COR-L47 (cell line): Measurements from ENCODE around the gene MAST4.
"Not testable (repeated sequence)": the region's sequence is repeated elsewhere in the genome, so short reads cannot be mapped to it uniquely, and the experiment has no call there.

ENCODE experiments used
- DNase-seq: peaks from one replicate; lab custom pipeline; 2025; lab: John Stamatoyannopoulos, UW

The MAST4 gene

DNA sequence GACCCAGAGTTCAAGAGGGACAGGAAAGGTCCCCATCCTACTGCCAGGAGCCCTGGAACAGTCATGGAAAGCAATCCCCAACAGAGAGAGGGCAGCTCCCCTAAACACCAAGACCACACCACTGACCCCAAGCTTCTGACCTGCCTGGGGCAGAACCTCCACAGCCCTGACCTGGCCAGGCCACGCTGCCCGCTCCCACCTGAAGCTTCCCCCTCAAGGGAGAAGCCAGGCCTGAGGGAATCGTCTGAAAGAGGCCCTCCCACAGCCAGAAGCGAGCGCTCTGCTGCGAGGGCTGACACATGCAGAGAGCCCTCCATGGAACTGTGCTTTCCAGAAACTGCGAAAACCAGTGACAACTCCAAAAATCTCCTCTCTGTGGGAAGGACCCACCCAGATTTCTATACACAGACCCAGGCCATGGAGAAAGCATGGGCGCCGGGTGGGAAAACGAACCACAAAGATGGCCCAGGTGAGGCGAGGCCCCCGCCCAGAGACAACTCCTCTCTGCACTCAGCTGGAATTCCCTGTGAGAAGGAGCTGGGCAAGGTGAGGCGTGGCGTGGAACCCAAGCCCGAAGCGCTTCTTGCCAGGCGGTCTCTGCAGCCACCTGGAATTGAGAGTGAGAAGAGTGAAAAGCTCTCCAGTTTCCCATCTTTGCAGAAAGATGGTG lies 568.8 kb downstream of the MAST4 start:
- DNase-seq: no peak

- no peak for DNase-seq
Observed at GRCh38 chr5:67165526-67166459, 569.6 kb downstream of the MAST4 start.

DNA sequence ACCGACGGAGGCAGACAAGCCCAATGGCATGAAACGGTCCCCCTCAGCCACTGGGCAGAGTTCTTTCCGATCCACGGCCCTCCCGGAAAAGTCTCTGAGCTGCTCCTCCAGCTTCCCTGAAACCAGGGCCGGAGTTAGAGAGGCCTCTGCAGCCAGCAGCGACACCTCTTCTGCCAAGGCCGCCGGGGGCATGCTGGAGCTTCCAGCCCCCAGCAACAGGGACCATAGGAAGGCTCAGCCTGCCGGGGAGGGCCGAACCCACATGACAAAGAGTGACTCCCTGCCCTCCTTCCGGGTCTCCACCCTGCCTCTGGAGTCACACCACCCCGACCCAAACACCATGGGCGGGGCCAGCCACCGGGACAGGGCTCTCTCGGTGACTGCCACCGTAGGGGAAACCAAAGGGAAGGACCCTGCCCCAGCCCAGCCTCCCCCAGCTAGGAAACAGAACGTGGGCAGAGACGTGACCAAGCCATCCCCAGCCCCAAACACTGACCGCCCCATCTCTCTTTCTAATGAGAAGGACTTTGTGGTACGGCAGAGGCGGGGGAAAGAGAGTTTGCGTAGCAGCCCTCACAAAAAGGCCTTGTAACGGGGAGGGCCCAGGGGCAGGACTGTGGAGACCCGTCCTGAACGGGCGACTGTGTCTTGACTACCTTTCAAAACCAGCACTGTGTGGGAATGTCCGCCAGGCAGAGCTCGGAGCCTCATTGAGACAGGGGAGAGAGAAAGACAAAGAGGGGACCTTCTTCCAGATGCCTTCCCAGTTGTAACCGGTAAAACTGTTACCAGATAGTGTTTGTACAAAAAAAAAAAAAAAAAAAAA lies 570.5 kb downstream of the MAST4 start:
- DNase-seq: no peak

DNA sequence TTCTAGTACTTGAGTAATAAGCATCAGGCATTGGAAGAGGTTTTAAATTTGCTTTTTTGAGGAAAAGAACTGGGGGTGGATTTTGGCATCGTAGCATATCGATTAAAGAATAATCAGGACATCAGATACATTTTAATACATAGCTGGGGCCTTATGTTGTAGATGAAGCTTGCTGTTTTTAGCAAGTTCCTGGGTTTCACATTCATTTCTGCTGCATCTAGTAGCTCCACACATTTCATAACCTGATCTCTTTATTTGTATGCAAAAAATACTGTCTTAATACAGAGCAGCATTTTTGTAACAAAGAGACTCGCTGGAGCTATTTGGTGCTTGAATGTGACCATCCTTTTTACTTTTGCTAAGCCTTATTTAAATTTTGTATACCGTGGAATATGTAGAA lies 571.9 kb downstream of the MAST4 start:
- DNase-seq: no peak

DNA sequence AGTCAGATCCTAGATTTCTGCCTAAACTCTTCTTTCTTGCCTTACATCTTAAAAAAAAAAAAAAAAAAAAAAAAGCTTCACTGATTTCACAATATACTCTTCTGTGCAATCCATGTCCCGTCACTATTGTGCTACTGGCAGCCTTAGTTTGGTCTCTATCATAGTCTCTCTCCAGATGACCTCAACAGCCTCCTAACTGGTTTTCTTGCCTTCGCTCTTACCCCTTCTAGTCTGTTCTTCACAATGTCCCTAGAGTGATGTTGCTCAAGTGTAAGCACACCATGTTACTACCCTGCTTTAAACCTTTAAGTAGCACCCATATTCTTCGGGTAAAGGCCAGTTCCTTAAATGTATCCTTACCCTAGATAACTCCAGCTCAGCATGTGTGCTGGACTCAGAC lies 574.6 kb downstream of the MAST4 start:
- no peak for DNase-seq

DNA sequence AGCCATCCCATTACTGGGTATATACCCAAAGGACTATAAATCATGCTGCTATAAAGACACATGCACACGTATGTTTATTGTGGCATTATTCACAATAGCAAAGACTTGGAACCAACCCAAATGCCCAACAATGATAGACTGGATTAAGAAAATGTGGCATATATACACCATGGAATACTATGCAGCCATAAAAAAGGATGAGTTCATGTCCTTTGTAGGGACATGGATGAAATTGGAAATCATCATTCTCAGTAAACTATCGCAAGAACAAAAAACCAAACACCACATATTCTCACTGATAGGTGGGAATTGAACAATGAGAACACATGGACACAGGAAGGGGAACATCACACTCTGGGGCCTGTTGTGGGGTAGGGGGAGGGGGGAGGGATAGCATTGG lies 577.2 kb downstream of the MAST4 start:
- not testable (repeated sequence) for DNase-seq

GRCh38 chr5:67173959-67174358 lies 577.8 kb downstream of the MAST4 start:
- DNase-seq: no peak

DNA sequence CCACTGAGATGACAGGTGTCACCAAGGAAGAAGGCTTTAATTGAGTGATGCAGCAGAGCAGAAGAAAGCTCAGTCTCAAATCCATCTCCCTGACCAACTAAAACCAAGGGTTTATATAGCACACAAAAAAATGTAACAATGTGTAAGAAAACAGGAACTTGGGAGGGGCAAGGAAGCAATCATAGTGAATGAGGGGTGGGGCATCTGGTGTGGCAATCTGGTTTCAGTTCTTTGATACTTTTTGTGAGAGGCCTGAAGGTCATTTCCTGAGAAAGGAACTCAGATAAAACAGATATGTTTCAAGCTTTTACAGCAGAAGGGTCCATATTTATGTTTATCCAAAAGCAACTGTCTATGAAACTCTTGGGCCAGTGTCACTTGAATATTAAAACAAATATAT lies 580.7 kb downstream of the MAST4 start:
- no peak for DNase-seq

GRCh38 chr5:67178085-67178484 lies 581.9 kb downstream of the MAST4 start:
- DNase-seq: no peak

- DNase-seq: no peak
Observed at GRCh38 chr5:67178966-67179365, 582.8 kb downstream of the MAST4 start.

DNA sequence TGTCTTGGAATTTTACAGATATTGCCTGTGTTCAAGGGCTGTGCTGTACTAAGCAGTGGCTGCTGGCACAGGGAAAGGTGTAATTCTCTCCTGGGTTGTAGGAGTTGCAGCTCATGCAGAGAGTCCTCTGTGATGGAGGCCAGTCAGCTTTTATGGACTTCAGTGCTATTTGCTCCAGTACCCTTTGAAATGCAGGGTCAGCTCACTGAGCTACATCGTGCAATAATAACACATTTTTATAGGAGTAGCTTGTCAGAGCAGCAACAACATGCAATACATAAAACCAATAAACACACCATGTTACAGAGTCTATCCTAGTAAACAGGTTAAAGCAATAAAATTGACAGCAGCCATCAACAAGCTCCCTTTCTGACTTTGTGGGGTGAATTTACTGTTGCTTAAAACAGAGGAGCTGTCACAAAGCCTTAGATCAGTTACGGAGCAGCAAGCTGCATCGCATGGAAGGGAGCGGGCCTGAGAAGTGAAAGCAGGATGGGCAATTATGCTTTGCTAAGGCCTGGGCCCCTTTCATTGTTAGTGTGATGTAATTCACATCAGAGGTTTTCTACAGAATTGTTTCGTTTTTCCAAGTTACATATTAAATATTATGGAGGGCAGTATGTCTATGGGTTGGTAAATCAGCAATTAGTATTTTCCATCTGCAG lies 583.6 kb downstream of the MAST4 start:
- no peak for DNase-seq

DNA sequence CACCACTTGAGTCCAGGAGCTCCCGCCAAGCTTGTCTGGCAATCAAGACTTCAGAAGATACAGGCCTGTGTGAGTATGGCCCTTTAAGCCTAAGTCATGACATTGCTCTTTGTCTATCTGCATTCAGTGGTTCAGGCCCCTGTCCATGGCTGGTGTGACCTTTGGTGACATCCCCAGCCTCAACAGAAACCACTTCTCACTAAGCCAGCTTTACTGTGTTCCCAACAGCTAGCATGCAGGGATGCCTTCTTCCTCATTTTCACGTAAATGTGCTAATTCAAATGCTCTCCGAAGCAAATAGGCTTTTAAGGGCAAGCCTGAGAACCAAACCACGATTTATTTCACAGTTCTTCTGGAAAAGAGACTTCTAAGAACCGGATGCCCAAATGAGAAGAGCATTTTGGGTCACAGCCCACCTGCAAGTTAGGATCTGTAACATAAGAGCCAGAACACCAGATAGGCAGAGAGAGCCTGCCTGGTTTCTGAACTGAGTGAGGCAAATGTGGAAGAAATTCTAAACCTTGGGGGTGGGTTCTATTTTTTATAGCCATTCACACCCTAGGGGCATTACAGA lies 585.5 kb downstream of the MAST4 start:
- no peak for DNase-seq

- DNase-seq: no peak
Observed at GRCh38 chr5:67182301-67182790, 586.2 kb downstream of the MAST4 start.

- no peak for DNase-seq
Observed at GRCh38 chr5:67183859-67184258, 587.7 kb downstream of the MAST4 start.

- no peak for DNase-seq
Observed at GRCh38 chr5:67187006-67187715, 591.0 kb downstream of the MAST4 start.

DNA sequence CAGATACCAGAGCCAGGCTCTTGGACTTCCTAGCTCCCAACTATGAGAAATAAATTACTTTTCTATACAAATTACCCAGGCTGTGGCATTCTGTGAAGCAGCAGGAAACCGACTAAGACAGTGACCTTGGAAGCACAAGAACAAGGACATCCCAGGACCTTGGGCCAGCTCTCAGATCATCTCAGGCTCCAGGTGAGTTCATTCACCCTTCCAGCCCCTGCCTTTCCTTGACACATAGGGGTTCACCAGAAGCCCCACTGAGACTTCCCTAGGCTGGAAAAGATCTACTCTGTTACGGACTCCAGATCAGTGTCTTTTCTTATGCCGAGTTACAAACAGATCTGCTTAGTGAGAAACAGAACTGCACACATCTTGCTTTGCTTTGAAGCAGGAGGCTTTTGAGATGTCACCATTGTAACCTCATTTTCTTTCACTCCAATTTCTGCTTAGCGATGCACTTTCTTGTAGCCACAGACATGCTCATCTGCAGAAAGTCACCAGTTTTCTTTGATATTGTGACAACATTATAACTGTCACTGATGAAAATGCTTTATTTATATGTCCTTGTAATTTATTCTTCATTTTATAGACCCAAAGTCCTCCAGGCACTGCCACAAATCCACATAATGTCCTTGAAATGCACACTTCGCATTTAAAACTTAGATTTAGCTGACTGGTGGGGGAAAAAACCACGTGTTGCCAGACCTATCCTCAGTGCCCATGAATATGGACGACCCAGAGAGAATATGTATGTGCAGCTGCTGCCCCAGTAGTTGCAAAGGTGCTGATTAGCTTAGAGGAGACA lies 592.3 kb downstream of the MAST4 start:
- no peak for DNase-seq

DNA sequence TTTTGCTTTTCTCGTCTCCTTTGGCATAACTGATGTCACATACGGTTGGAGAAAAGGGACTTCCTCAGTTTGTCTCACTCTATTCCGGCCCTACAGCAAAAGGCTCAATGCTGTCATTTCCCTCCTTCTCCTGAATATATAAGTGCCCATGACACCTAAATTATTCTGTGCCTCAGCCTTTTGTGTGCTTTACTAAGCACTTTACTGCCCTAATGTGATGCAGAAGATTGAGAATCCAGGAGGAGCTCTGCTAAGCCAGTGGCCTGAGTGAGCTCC lies 592.8 kb downstream of the MAST4 start:
- DNase-seq: no peak

DNA sequence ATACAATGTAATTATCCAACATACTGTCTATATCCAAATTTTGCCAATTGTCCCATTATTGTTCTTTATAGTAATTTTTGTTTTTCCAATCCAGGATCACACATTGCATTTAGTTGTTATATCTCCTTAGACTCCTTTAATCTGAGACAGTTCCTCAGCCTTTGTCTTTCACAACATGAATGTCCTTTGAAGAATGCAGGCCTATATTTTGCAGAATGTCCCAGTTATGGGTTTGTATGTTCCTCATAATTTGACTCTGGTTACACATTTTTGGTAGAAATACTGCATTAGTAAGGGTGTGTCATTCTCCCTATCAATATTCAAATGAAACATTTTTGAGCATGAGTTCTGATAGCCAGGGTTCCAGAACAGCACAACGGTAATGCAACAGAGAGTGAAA lies 593.7 kb downstream of the MAST4 start:
- DNase-seq: no peak

DNA sequence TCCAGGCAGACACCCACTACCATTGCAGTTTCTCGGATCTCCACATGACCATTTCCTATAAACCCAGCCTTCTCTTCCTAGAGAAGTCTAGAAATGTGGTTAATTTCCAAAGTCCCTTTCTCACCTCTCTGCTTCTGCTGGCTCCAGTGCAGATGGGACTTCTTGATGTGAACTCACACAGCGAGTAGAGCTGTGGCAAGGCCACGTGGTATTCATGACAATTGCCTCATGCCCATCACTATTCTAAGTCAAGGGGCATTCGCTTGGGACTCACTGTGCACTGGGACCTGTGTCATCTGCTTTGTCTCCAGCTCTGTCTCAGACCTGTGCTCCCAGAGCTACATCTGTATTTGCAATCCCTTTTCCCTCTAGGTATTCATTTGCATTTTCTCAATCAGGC lies 594.2 kb downstream of the MAST4 start:
- DNase-seq: no peak

- no peak for DNase-seq
Observed at GRCh38 chr5:67190861-67191260, 594.7 kb downstream of the MAST4 start.
